Lung (tissue), 12 donors: ENCODE results near the gene PLCH1. TPM values are rescaled to one million over a fixed set of nuclear protein-coding genes. Genes with fewer than 3 reads are reported as not detected.

ENCODE experiments used
- ATAC-seq: fragments of 200-7000 bp; cut with Tn5 transposase; one replicate; pipeline ENCODE4 v1.9.1; 2020; ENCODE audit warnings: moderate number of reproducible peaks; ENCODE audit not compliant: insufficient read depth, low FRiP score
- DNase-seq, 3 donors: peaks; one replicate each; pipeline ENCODE4 v3.0.0-alpha.2; 2013 to 2017
- H3K27ac ChIP-seq, 2 donors: one replicate each; pipeline ENCODE4 v1.5.1; 2013; ENCODE audit warnings: mild to moderate bottlenecking in 2 of 2, moderate library complexity in 2 of 2, control low read depth in 1 of 2, inconsistent platforms in 1 of 2, low read depth in 1 of 2, low read length in 1 of 2
- H3K27me3 ChIP-seq, 3 donors: one replicate each; pipeline ENCODE4 v1.5.1; 2013; ENCODE audit warnings: low read length in 2 of 3; ENCODE audit not compliant: control insufficient read depth in 3 of 3, insufficient read depth in 3 of 3
- H3K36me3 ChIP-seq, 4 donors: one replicate each; pipeline ENCODE4 v1.5.1; 2013; ENCODE audit warnings: low read length in 4 of 4, mild to moderate bottlenecking in 1 of 4, moderate library complexity in 1 of 4; ENCODE audit not compliant: control insufficient read depth in 4 of 4, insufficient read depth in 4 of 4
- H3K4me1 ChIP-seq, 5 donors: one replicate each; pipeline ENCODE4 v1.5.1; 2013; ENCODE audit warnings: low read length in 5 of 5, mild to moderate bottlenecking in 2 of 5, moderate library complexity in 1 of 5; ENCODE audit not compliant: control insufficient read depth in 5 of 5, insufficient read depth in 5 of 5
- H3K4me3 ChIP-seq: one replicate; pipeline ENCODE4 v1.5.1; 2013; ENCODE audit warnings: mild to moderate bottlenecking, control low read depth, moderate library complexity
- H3K9ac ChIP-seq, 2 donors: one replicate each; pipeline ENCODE4 v1.5.1; 2013; ENCODE audit warnings: low read length in 2 of 2, control low read depth in 1 of 2; ENCODE audit not compliant: insufficient read depth in 1 of 2
- H3K9me3 ChIP-seq, 4 donors: one replicate each; pipeline ENCODE4 v1.5.1; 2013; ENCODE audit warnings: low read length in 3 of 4, mild to moderate bottlenecking in 1 of 4, moderate library complexity in 1 of 4; ENCODE audit not compliant: control insufficient read depth in 4 of 4, insufficient read depth in 3 of 4
- CTCF ChIP-seq: IDR thresholded peaks from 2 replicates; pipeline ENCODE4 v1.5.1; 2012; ENCODE audit warnings: mild to moderate bottlenecking; ENCODE audit errors: control extremely low read depth, extremely low read depth
- WGBS, 2 donors: extraction: QIAGEN DNeasy Blood & Tissue Kit; methylation state at CpG; one replicate each; pipeline ENCODE4 v1.1.7; 2013; 5-methylcytosine and 5-hydroxymethylcytosine counted together
- polyA plus RNA-seq, 2 donors: library from polyadenylated mRNA; stranded (reverse); fragments of 200-250 nt; gene quantifications; one replicate each; pipeline ENCODE4 v1.2.1, GENCODE V29; 2013
- total RNA-seq, 2 donors: library from RNA; depleted of rRNA in 1 of 2; stranded (reverse); fragments of >200 nt in 1 of 2; gene quantifications; one replicate each; pipeline ENCODE4 v1.2.1, GENCODE V29; 2014 to 2021
- donor health status: control.
- donor health status: control.
- donor health status: Bipolar disorder and iron deficiency.
- donor health status: healthy.
- donor health status: DM: yes; HTN: yes; CAD: no.

Gene PLCH1
- total and polyA plus RNA-seq, 4 donors: 2.5 to 22.8 (median 9.1) TPM

GRCh38 chr3:155604967-155605366 is 139.9 kb downstream of the PLCH1 start:
- Histone ChIP-seq H3K27ac (no peak overlapping the region), H3K9ac (no peak overlapping the region), H3K27me3 (no peaks in the 10 kb centered on the region), H3K4me1 (no peaks in the 10 kb centered on the region), H3K36me3 (no peaks in the 10 kb centered on the region), H3K4me3 (no peak overlapping the region), H3K9me3 (peaks cover 0 to 5% (median 0%) of the 10 kb centered on the region in 4 donors)
- no peak for ATAC-seq
- DNase-seq: no peak
- TF ChIP-seq CTCF: no peak
- 83 to 88% methylated on average over 5 of the region's 5 CpGs for WGBS, 2 donors

GRCh38 chr3:155604126-155604525 is 140.7 kb downstream of the PLCH1 start:
- H3K36me3 ChIP-seq: no peaks in the 10 kb centered on the region
- TF ChIP-seq CTCF: no peak
- no peaks in the 10 kb centered on the region for H3K27me3 ChIP-seq
- no peak overlapping the region for H3K4me3 ChIP-seq
- ATAC-seq (no peak), DNase-seq (no peak)
- H3K9me3 ChIP-seq: peaks cover 0 to 5% (median 0%) of the 10 kb centered on the region in 4 donors
- WGBS, 2 donors: 95% methylated on average over 2 of the region's 2 CpGs
- H3K27ac ChIP-seq: no peak overlapping the region
- H3K4me1 ChIP-seq: no peaks in the 10 kb centered on the region
- H3K9ac ChIP-seq: no peak overlapping the region

GRCh38 chr3:155603302-155603701 is 141.6 kb downstream of the PLCH1 start:
- H3K36me3 ChIP-seq: no peaks in the 10 kb centered on the region
- ATAC-seq: no peak

More at GRCh38 chr3:155603302-155603701, 141.6 kb downstream of the PLCH1 start:
- no peak for DNase-seq
- Histone ChIP-seq H3K9me3 (peaks cover 0 to 4% (median 0%) of the 10 kb centered on the region in 4 donors), H3K27me3 (no peaks in the 10 kb centered on the region), H3K27ac (no peak overlapping the region), H3K4me3 (no peak overlapping the region), H3K4me1 (no peaks in the 10 kb centered on the region), H3K9ac (no peak overlapping the region)
- no peak for TF ChIP-seq CTCF
